ENCODE results near the gene ZMYM4. TPM values are rescaled to one million over a fixed set of nuclear protein-coding genes. Genes with fewer than 3 reads are reported as not detected.
"Not testable (repeated sequence)": the region's sequence is repeated elsewhere in the genome, so short reads cannot be mapped to it uniquely, and the experiment has no call there.

The ZMYM4 gene
- polyA plus RNA-seq, 3 donors = 64.2 to 85.5 (median 72.3) TPM

- no peak for DNase-seq (ENCODE audit: extremely low read depth in 1 of 11, low read depth in 9 of 11, low spot score in 4 of 11)
These were observed 167.6 kb downstream of the ZMYM4 start for GRCh38 chr1:35436078-35436477.

DNA sequence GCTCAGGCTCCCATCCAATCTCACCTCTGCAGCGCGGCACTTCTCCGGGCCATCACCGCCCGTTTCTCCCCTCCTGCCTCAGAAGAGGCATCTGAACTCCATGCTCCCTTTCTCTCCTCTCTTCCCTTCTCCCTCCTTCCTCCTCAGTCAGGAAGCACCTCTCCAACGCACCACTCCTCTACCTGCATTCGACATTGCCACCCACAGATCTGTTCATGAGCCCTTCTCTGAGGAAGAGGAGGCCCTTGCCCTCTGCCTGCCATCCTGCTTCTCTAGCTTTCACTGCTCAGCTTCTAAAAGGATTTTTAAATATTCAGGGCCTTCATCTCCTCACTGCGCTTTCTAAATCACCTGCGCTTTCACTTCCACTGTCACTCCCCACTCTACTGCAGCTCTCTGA lies 168.7 kb downstream of the ZMYM4 start:
- DNase-seq (ENCODE audit: extremely low read depth in 1 of 11, low read depth in 9 of 11, low spot score in 4 of 11) = no peak

GRCh38 chr1:35439626-35440025 lies 171.1 kb downstream of the ZMYM4 start:
- no peak for DNase-seq (ENCODE audit: extremely low read depth in 1 of 11, low read depth in 9 of 11, low spot score in 4 of 11)

GRCh38 chr1:35441926-35442579 lies 173.5 kb downstream of the ZMYM4 start:
- DNase-seq (ENCODE audit: extremely low read depth in 1 of 11, low read depth in 9 of 11, low spot score in 4 of 11) = no peak

DNA sequence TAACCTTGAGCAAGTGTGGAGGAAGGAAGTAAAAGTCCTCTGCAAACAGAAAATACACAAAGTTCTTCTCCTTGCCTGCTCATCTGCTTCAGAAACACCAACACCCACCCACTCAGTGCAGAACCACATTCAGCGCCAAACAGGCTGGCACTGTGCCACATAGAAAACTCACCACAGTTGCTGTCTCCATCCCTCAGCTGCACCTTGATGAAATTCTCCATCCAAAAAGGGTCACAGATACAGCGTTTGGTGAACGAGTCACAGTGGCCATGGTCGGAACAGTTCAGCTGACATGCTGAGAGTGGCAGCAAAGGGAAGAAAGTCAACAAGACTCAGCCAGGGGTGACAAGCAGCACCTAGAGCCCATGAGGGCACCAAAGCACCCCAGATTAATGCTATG lies 174.2 kb downstream of the ZMYM4 start:
- DNase-seq (ENCODE audit: extremely low read depth in 1 of 11, low read depth in 9 of 11, low spot score in 4 of 11) = no peak

- DNase-seq (ENCODE audit: extremely low read depth in 1 of 11, low read depth in 9 of 11, low spot score in 4 of 11) = no peak
These were observed 175.4 kb downstream of the ZMYM4 start for GRCh38 chr1:35443768-35444518.

GRCh38 chr1:35444519-35444774 lies 175.9 kb downstream of the ZMYM4 start:
- DNase-seq (ENCODE audit: extremely low read depth in 1 of 11, low read depth in 9 of 11, low spot score in 4 of 11) = no peak

DNA sequence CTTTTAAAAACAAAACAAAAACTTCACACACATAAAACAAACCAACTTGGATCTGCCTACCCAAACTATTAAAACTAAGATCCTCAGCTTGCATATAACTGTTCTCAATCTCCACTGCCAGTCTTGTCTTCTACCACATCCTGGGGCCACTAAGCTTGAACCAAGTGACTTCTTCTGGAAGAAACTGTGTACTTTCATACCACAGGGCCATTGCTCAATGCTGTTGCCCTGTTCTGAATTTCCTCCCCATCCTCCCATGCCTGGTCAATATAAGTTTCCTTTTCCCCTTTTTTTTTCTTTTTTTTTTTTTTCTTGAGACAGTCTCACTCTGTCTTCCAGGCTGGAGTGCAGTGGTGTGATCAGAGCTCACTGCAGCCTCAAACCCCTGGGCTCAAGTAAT lies 178.8 kb downstream of the ZMYM4 start:
- DNase-seq (ENCODE audit: extremely low read depth in 1 of 11, low read depth in 9 of 11, low spot score in 4 of 11) = no peak

DNA sequence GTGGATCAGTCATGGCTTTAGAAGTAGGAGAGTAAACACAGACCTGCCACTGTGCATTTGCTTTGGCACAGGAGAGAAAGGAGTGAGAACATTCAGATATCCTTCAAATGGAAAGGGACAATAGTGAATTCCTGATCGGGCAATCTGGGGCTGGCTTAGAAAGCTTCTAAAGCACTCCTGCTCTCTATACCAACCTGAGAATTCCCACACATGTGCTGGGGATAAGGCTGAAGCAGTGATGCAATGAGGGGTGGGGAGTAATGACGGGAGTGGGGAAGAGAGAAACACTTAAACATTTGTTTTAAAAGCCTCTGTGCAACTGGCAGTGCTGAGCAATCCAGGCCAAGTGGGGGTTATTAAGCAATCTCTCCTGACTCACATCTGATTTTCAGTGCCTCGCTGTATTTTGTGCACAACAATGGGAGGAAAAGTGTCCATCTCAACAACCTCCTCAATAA lies 179.9 kb downstream of the ZMYM4 start:
- no peak for DNase-seq (ENCODE audit: extremely low read depth in 1 of 11, low read depth in 9 of 11, low spot score in 4 of 11)

DNA sequence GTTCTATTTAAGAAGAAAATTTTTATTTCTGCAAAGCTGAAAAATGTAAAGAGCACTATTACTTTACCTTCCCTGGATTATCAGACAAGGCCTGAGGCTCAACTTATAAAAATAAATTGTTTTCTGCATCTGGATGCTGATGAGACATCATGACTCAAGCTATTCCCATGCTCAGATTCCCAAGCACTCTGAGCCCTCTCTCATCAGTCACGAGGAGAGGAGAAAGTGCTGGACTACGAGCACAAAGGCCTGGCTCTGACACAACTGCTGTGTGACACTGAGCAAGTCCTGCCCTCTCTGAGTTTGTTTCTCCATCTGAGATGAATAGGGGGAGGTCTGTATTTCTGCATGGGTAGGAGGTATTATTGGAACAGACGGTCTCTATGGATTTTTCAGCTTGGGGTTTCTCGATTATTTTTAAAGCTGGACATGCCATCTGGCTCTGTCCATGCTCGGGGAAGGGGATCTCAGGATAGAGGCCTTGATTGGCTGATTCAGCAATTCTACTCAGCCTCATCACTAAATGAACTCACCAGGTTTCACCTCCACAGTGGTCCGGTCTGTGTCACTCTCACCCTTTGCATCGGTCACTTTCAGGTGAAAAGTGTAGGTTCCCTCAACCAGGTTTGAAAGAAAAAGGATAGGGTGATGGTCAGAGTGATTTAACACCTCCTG lies 181.0 kb downstream of the ZMYM4 start:
- DNase-seq (ENCODE audit: extremely low read depth in 1 of 11, low read depth in 9 of 11, low spot score in 4 of 11) = no peak

DNA sequence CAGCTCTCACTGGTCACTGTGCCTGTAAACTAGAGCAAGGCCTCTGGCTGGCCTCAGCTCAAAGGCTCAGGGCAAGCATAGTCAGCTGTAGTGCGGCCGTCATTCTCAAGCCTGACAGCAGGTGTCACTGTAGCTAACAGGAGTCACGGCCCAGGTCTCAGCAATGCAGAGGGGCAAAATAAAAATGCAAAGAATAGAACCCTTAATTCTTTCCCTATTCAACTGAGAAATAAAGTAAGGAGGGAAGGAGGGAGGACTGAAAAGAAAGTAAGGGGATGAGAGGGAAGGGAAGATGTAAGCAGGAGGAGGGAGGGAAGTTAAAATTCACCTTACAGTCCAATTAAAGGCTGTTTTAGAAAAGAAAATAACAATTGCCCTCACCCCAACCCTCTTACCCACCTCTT lies 182.6 kb downstream of the ZMYM4 start:
- DNase-seq (ENCODE audit: extremely low read depth in 1 of 11, low read depth in 9 of 11, low spot score in 4 of 11) = peak; percentile 17 to 68 (median 50)

DNA sequence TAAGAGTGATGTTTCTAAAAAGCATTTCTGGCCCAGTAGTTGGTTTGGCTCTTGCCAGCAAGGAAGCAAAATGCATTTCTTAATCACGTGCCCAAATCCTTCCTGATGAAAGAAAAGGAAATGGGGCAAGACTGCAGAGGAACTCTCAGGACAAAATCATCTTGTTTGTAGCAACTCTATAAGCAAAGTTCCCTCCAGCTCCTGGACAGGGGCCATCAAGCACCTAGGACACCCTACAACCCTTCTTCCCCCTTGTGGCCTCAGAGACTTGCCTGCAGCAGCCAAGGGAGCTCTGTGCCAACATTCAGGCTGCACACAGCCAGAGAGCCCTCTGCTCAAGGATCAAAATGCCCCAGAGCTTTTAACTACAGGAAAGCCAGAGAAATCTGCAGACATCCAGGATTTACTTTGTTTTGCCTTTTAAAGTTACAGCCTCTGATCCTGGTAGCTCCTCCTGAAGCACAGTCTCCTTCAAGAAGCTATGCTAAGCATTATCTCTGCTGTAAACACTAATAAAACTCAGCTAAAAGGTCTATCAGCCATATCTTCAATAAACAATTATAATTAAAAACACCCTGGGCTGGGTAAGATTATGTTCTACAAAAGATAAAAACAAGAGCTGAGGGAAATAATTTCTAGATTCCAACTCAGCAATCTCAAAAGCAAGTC lies 183.7 kb downstream of the ZMYM4 start:
- peak in 1 of 11 donors; percentile 4 for DNase-seq (ENCODE audit: extremely low read depth in 1 of 11, low read depth in 9 of 11, low spot score in 4 of 11)

GRCh38 chr1:35453031-35453430 lies 184.5 kb downstream of the ZMYM4 start:
- peak in 4 of 11 donors; percentile 6 to 20 (median 8) for DNase-seq (ENCODE audit: extremely low read depth in 1 of 11, low read depth in 9 of 11, low spot score in 4 of 11)

DNA sequence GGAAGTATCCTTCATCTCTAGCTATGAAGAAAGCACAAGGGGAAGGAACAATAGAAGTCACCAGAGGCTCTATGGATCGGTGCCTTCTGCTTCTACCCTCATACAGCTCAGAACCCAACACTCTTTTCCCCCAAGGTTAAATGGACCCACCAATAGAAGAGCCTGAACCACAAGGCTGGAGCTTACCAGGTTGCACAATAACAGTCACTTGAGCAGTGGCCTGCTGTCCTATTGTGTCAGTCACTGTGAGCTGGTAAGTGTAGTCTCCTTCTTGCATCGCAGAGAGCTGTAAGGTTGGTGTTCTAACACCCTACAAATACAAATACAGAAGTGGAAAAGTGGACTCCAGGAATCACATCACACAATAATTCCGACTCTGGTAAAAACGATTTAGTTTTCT lies 185.7 kb downstream of the ZMYM4 start:
- no peak for DNase-seq (ENCODE audit: extremely low read depth in 1 of 11, low read depth in 9 of 11, low spot score in 4 of 11)

- no peak for DNase-seq (ENCODE audit: extremely low read depth in 1 of 11, low read depth in 9 of 11, low spot score in 4 of 11)
These were observed 186.1 kb downstream of the ZMYM4 start for GRCh38 chr1:35454616-35455015.

DNA sequence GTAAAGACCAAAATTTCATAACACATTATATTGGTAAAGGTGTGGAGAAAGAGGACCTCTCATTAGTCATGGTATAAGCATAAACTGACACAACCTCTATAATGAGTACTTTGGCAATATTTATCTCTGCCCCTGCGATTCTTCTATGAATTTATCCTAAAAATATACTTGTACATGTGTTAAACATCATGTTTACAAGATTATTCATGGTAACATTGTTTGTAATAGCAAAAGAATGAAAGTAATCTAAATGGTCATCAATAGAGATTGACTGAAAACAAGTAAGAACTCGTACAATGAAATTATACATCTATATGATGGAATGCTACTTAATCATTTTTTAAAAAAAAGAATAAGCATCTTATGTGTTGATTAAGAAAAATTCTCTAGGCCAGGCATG lies 192.3 kb downstream of the ZMYM4 start:
- no peak for DNase-seq (ENCODE audit: extremely low read depth in 1 of 11, low read depth in 9 of 11, low spot score in 4 of 11)

- DNase-seq (ENCODE audit: extremely low read depth in 1 of 11, low read depth in 9 of 11, low spot score in 4 of 11) = no peak
These were observed 193.6 kb downstream of the ZMYM4 start for GRCh38 chr1:35461966-35462651.

- DNase-seq (ENCODE audit: extremely low read depth in 1 of 11, low read depth in 9 of 11, low spot score in 4 of 11) = no peak
These were observed 194.7 kb downstream of the ZMYM4 start for GRCh38 chr1:35463232-35463631.

DNA sequence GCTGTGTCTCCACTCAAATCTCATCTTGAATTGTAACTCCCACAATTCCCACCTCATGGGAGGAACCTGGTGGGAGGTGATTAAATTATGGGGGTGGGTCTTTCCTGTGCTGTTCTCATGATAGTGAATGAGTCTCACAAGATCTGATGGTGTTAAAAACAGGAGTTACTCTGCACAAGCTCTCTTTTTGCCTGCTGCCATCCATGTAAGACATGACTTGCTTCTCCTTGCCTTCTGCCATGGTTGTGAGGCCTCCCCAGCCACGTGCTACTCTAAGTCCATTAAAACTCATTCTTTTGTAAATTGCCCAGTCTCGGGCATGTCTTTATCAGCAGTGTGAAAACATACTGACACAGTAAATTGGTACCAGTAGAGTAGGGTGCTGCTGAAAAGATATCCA lies 195.2 kb downstream of the ZMYM4 start:
- not testable (repeated sequence) for DNase-seq (ENCODE audit: extremely low read depth in 1 of 11, low read depth in 9 of 11, low spot score in 4 of 11)

Measured in renal cortex interstitium (tissue), 11 donors.